22Rv1 (cell line): Measurements from ENCODE around the gene KCNQ5.

Experiments
- CTCF ChIP-seq: fragments of 450-650 bp; IDR thresholded peaks from 2 replicates; pipeline ENCODE4 v1.5.1; 2017; ENCODE audit warnings: mild to moderate bottlenecking
- ZFX ChIP-seq: fragments of 450-650 bp; IDR thresholded peaks from 2 replicates; pipeline ENCODE4 v1.6.1; 2017; ENCODE audit warnings: antibody characterized with exemption, borderline replicate concordance

DNA sequence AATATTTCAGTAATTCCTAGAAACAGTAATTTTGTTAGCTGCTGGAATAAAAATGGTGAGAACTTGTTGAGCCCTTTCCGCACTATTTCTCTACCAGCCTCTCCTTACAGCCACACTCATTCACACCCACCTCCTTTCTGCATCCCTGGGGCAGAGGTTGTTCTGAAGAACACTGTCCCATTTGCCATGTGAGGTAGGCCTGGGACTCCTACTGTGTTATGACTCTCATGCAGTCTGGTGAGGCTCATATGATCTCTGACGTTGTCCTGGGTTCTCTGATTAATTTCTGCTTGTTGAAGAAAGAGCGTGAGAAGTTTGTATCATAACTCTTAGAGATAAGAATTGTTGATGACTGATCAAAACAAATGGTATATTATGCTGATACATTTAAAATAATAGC, 4.1 kb upstream of the KCNQ5 start:
- TF ChIP-seq CTCF (no peak), ZFX (no peak)
